Trophoblast cell (in vitro differentiated cells and primary cell): ENCODE measurements around the gene PTPRN. TPM values are rescaled to one million over a fixed set of nuclear protein-coding genes. Genes with fewer than 3 reads are reported as not detected.

Source experiments
- DNase-seq, 2 donors: peaks; one replicate each; pipeline ENCODE4 v3.0.0-alpha.2; 2016
- H2AFZ ChIP-seq: 2 replicates; pipeline ENCODE4 v1.6.1; 2013; ENCODE audit warnings: low read length, moderate library complexity, mild to moderate bottlenecking; ENCODE audit not compliant: insufficient read depth, poor library complexity
- H2AK5ac ChIP-seq: 2 replicates; pipeline ENCODE4 v1.6.1; 2013; ENCODE audit warnings: mild to moderate bottlenecking, low read length
- H2BK120ac ChIP-seq: 2 replicates; pipeline ENCODE4 v1.6.1; 2013; ENCODE audit warnings: low read length, mild to moderate bottlenecking, moderate library complexity; ENCODE audit not compliant: insufficient read depth, poor library complexity
- H2BK12ac ChIP-seq: 2 replicates; pipeline ENCODE4 v1.6.1; 2013; ENCODE audit warnings: mild to moderate bottlenecking, low read length, moderate library complexity
- H2BK5ac ChIP-seq: 2 replicates; pipeline ENCODE4 v1.6.1; 2013; ENCODE audit warnings: low read length, low read depth, moderate library complexity, mild to moderate bottlenecking; ENCODE audit not compliant: poor library complexity
- H3K14ac ChIP-seq: 2 replicates; pipeline ENCODE4 v1.6.1; 2013; ENCODE audit warnings: mild to moderate bottlenecking, low read length
- H3K18ac ChIP-seq: 2 replicates; pipeline ENCODE4 v1.6.1; 2013; ENCODE audit warnings: mild to moderate bottlenecking, low read length
- H3K23ac ChIP-seq: 2 replicates; pipeline ENCODE4 v1.6.1; 2013; ENCODE audit warnings: low read length
- H3K27ac ChIP-seq: 2 replicates; pipeline ENCODE4 v1.5.1; 2013; ENCODE audit warnings: low read depth, mild to moderate bottlenecking, inconsistent platforms, low read length, moderate library complexity
- H3K27me3 ChIP-seq: 2 replicates; pipeline ENCODE4 v1.6.1; 2013; ENCODE audit warnings: inconsistent platforms, mild to moderate bottlenecking, low read length, moderate library complexity; ENCODE audit not compliant: insufficient read depth
- H3K36me3 ChIP-seq, 2 experiments: 1 replicate in 1 of 2; 2 replicates in 1 of 2; pipeline ENCODE4 v1.6.1; 2013; ENCODE audit warnings: low read length in 2 of 2, mild to moderate bottlenecking in 2 of 2, moderate library complexity in 1 of 2; ENCODE audit not compliant: insufficient read depth in 2 of 2, control insufficient read depth in 1 of 2
- H3K4ac ChIP-seq: 2 replicates; pipeline ENCODE4 v1.6.1; 2013; ENCODE audit warnings: low read depth, mild to moderate bottlenecking, low read length, moderate library complexity
- H3K4me1 ChIP-seq, 2 experiments: 1 replicate in 1 of 2; 2 replicates in 1 of 2; pipeline ENCODE4 v1.6.1; 2013; ENCODE audit warnings: low read length in 2 of 2, mild to moderate bottlenecking in 2 of 2, moderate library complexity in 1 of 2; ENCODE audit not compliant: insufficient read depth in 2 of 2, control insufficient read depth in 1 of 2
- H3K4me2 ChIP-seq: 2 replicates; pipeline ENCODE4 v1.6.1; 2013; ENCODE audit warnings: inconsistent platforms, mild to moderate bottlenecking, low read length, moderate library complexity
- H3K4me3 ChIP-seq: 2 replicates; pipeline ENCODE4 v1.5.1; 2013; ENCODE audit warnings: mild to moderate bottlenecking, low read depth, low read length, inconsistent platforms
- H3K79me1 ChIP-seq: one replicate; pipeline ENCODE4 v1.6.1; 2013; ENCODE audit warnings: low read length
- H3K79me2 ChIP-seq: 2 replicates; pipeline ENCODE4 v1.6.1; 2013; ENCODE audit warnings: low read length, mild to moderate bottlenecking; ENCODE audit not compliant: control insufficient read depth, insufficient read depth, poor library complexity
- H3K9ac ChIP-seq: 2 replicates; pipeline ENCODE4 v1.6.1; 2013; ENCODE audit warnings: mild to moderate bottlenecking, low read length
- H3K9me3 ChIP-seq: 2 replicates; pipeline ENCODE4 v1.6.1; 2013; ENCODE audit warnings: low read depth, mild to moderate bottlenecking, control low read depth, inconsistent platforms, low read length; ENCODE audit not compliant: insufficient read depth
- H4K12ac ChIP-seq: 2 replicates; pipeline ENCODE4 v1.6.1; 2013; ENCODE audit warnings: low read depth, mild to moderate bottlenecking, low read length, moderate library complexity
- H4K8ac ChIP-seq: 2 replicates; pipeline ENCODE4 v1.6.1; 2013; ENCODE audit warnings: low read depth, mild to moderate bottlenecking, low read length, moderate library complexity
- H4K91ac ChIP-seq: one replicate; pipeline ENCODE4 v1.6.1; 2013; ENCODE audit warnings: low read depth, mild to moderate bottlenecking, low read length, moderate library complexity
- WGBS: extraction: QIAGEN DNeasy Blood & Tissue Kit; methylation state at CpG from one replicate; pipeline ENCODE4 v1.1.7; 2013; ENCODE audit warnings: missing lambda C conversion rate; ENCODE audit not compliant: insufficient read length, insufficient coverage; ENCODE audit errors: extremely low coverage; 5-methylcytosine and 5-hydroxymethylcytosine counted together
- polyA plus RNA-seq: library from polyadenylated mRNA; stranded (reverse); fragments of 200-250 nt; gene quantifications from 2 replicates; pipeline ENCODE4 v1.2.3, GENCODE V29; 2013

The PTPRN gene
- 2.3 and 3.4 TPM in 2 replicates for polyA plus RNA-seq

GRCh38 chr2:219309278-219309677 lies at the start of gene PTPRN:
TSS of gene PTPRN (minus strand) at chr2:219309401. CDS start at chr2:219309332, 69 bp downstream.
- H3K4ac ChIP-seq = no peak within 1 kb of the TSS

GRCh38 chr2:219358170-219359075 lies 49.2 kb upstream of the PTPRN start:
- Histone ChIP-seq H4K12ac (no peak overlapping the region), H3K9me3 (no peaks in the 10 kb centered on the region), H2BK120ac (no peak overlapping the region), H3K36me3 (no peaks in the 10 kb centered on the region), H2AK5ac (no peak overlapping the region), H4K91ac (no peak overlapping the region), H2BK12ac (no peak overlapping the region), H3K27ac (no peak overlapping the region), H3K4me1 (peaks cover 0 to 4% of the 10 kb centered on the region in 2 experiments), H3K4me2 (peak overlapping the region; percentile 24), H3K4ac (no peak overlapping the region), H3K4me3 (no peak overlapping the region), H3K18ac (no peak overlapping the region), H3K27me3 (peaks cover 19% of the 10 kb centered on the region), H2AFZ (no peak overlapping the region), H3K23ac (no peak overlapping the region), H3K14ac (no peak overlapping the region), H4K8ac (no peak overlapping the region), H3K9ac (no peak overlapping the region), H2BK5ac (no peak overlapping the region), H3K79me2 (no peaks in the 10 kb centered on the region), H3K79me1 (no peaks in the 10 kb centered on the region)
- no CpG with 5 or more reads among the region's 66 CpGs for WGBS
- DNase-seq = no peak

More at GRCh38 chr2:219309278-219309677, at the start of gene PTPRN:
- peak within 1 kb of the TSS; percentile 55 for H3K4me3 ChIP-seq
- H3K23ac ChIP-seq = no peak within 1 kb of the TSS
- H4K12ac ChIP-seq = no peak within 1 kb of the TSS
- H3K36me3 ChIP-seq = no peaks in the 10 kb centered on the region
- no peak within 1 kb of the TSS for H3K18ac ChIP-seq
- peak within 1 kb of the TSS; percentile 63 for H3K4me2 ChIP-seq
- H2AFZ ChIP-seq = no peak within 1 kb of the TSS
- H2BK120ac ChIP-seq = no peak within 1 kb of the TSS
- H2AK5ac ChIP-seq = no peak within 1 kb of the TSS
- DNase-seq = no peak
- H2BK5ac ChIP-seq = no peak within 1 kb of the TSS
- H2BK12ac ChIP-seq = no peak within 1 kb of the TSS
- H4K8ac ChIP-seq = no peak within 1 kb of the TSS
- H4K91ac ChIP-seq = no peak within 1 kb of the TSS
- peaks cover 3 to 8% of the 10 kb centered on the region in 2 experiments for H3K4me1 ChIP-seq
- WGBS = no CpG with 5 or more reads among the region's 37 CpGs
- no peak within 1 kb of the TSS for H3K27ac ChIP-seq
- H3K27me3 ChIP-seq = peaks cover 11% of the 10 kb centered on the region
- H3K79me2 ChIP-seq = no peaks in the 10 kb centered on the region
- H3K9ac ChIP-seq = no peak within 1 kb of the TSS
- H3K79me1 ChIP-seq = no peaks in the 10 kb centered on the region
- no peak within 1 kb of the TSS for H3K14ac ChIP-seq
- no peaks in the 10 kb centered on the region for H3K9me3 ChIP-seq

GRCh38 chr2:219356834-219357233 lies 47.6 kb upstream of the PTPRN start:
- H3K4me3 ChIP-seq = no peak overlapping the region
- peaks cover 0 to 4% of the 10 kb centered on the region in 2 experiments for H3K4me1 ChIP-seq
- no peak overlapping the region for H4K8ac ChIP-seq
- H4K91ac ChIP-seq = no peak overlapping the region
- H3K9me3 ChIP-seq = no peaks in the 10 kb centered on the region
- H4K12ac ChIP-seq = no peak overlapping the region
- no peak overlapping the region for H3K18ac ChIP-seq
- H2BK12ac ChIP-seq = no peak overlapping the region
- H3K27me3 ChIP-seq = peaks cover 19% of the 10 kb centered on the region
- H2BK5ac ChIP-seq = no peak overlapping the region
- H3K9ac ChIP-seq = no peak overlapping the region
- no peak overlapping the region for H3K14ac ChIP-seq
- no peaks in the 10 kb centered on the region for H3K36me3 ChIP-seq
- no peak overlapping the region for H3K4me2 ChIP-seq
- H3K23ac ChIP-seq = no peak overlapping the region
- no peaks in the 10 kb centered on the region for H3K79me2 ChIP-seq
- no peak overlapping the region for H2AK5ac ChIP-seq
- no peaks in the 10 kb centered on the region for H3K79me1 ChIP-seq
- peak in 1 of 2 donors; percentile 9 for DNase-seq
- no peak overlapping the region for H2AFZ ChIP-seq
- no CpG with 5 or more reads among the region's 1 CpG for WGBS
- no peak overlapping the region for H2BK120ac ChIP-seq
- H3K27ac ChIP-seq = no peak overlapping the region
- H3K4ac ChIP-seq = no peak overlapping the region

GRCh38 chr2:219354582-219354981 lies 45.4 kb upstream of the PTPRN start:
- peaks cover 0 to 9% of the 10 kb centered on the region in 2 experiments for H3K4me1 ChIP-seq

More at GRCh38 chr2:219354582-219354981, 45.4 kb upstream of the PTPRN start:
- no CpG with 5 or more reads among the region's 4 CpGs for WGBS
- no peak overlapping the region for H3K23ac ChIP-seq
- no peak overlapping the region for H4K8ac ChIP-seq
- H4K91ac ChIP-seq = no peak overlapping the region
- H4K12ac ChIP-seq = no peak overlapping the region
- no peak overlapping the region for H2BK5ac ChIP-seq
- H3K4me3 ChIP-seq = no peak overlapping the region
- H2AFZ ChIP-seq = no peak overlapping the region
- H2BK120ac ChIP-seq = no peak overlapping the region
- H2AK5ac ChIP-seq = no peak overlapping the region
- no peak for DNase-seq
- H3K79me2 ChIP-seq = no peaks in the 10 kb centered on the region
- H3K27me3 ChIP-seq = peaks cover 17% of the 10 kb centered on the region
- H3K36me3 ChIP-seq = no peaks in the 10 kb centered on the region
- no peaks in the 10 kb centered on the region for H3K79me1 ChIP-seq
- H3K4me2 ChIP-seq = no peak overlapping the region
- no peak overlapping the region for H3K14ac ChIP-seq
- H3K27ac ChIP-seq = no peak overlapping the region
- no peak overlapping the region for H3K4ac ChIP-seq
- no peak overlapping the region for H3K9ac ChIP-seq
- no peak overlapping the region for H2BK12ac ChIP-seq
- no peak overlapping the region for H3K18ac ChIP-seq
- no peaks in the 10 kb centered on the region for H3K9me3 ChIP-seq
